Measurements from ENCODE around the gene CNKSR1.

DNA sequence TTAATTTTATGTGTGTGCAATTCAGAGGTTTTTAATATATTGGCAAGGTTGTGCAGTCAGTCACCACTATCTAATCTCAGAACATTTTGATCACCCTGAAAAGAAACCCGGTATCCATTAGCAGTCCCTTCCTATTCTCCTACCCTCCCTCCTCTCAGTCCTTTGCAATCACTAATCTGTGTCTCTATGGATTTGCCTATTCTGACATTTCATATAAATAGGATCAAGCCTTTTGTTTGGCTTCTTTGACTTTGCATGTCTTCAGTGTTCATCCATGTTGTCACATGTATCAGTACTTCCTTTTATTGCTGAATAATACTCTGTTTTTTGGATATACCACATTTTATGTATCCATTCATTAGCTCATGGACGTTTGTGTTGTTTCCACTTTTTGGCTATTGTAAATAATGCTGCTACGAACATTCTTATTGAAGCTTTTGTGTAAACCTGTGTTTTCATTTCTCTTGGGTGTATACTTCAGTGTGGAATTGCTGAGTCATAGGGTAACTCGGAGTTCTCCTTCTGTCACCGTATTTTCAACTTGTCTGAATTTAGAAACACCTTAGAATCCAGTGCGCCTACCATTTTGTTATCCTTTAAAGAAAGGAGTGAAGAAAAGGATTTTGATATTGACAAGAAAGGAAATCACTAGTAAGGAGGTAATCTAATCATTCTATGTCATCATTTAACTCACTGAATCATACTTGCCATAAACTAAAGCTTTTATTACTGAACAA is 60.1 kb downstream of the CNKSR1 start:
- TF ChIP-seq CTCF (IDR thresholded peaks at IDR 0.05): no peak
- TF ChIP-seq POLR2A (IDR thresholded peaks at IDR 0.05): no peak
